Activated CD4-positive, alpha-beta T cell treated with anti-CD3 and anti-CD28 coated beads, Interleukin-2, amount 10 ng/mL, durations not matched to agents 7 days and 5 days (primary cell): ENCODE data around the gene SF3B2. TPM values are rescaled to one million over a fixed set of nuclear protein-coding genes. Genes with fewer than 3 reads are reported as not detected.
"Not testable (repeated sequence)": the region's sequence is repeated elsewhere in the genome, so short reads cannot be mapped to it uniquely, and the experiment has no call there.

ENCODE experiments used
- CTCF ChIA-PET: fragments of 350-600 bp; sonication (Branson Sonifier 250); formaldehyde crosslinking; loops from one replicate; lab custom pipeline; 2021; ENCODE audit warnings: antibody characterized with exemption; lab: Charles Lee
- POLR2A ChIA-PET: fragments of 350-600 bp; sonication (Branson Sonifier 250); formaldehyde crosslinking; loops from one replicate; lab custom pipeline; 2021; ENCODE audit warnings: antibody characterized with exemption; lab: Charles Lee
- DNase-seq: peaks from one replicate; pipeline ENCODE4 v3.0.0-alpha.2; 2020
- H3K27ac Mint-ChIP-seq: one replicate; pipeline ENCODE4 v1.8.0; 2021; ENCODE audit warnings: mild to moderate bottlenecking, moderate library complexity, mixed read lengths
- H3K27me3 Mint-ChIP-seq: one replicate; pipeline ENCODE4 v1.8.0; 2021; ENCODE audit warnings: mixed read lengths
- H3K36me3 Mint-ChIP-seq: one replicate; pipeline ENCODE4 v1.8.0; 2021; ENCODE audit warnings: low read depth, mixed read lengths
- H3K4me1 Mint-ChIP-seq: one replicate; pipeline ENCODE4 v1.8.0; 2021; ENCODE audit warnings: mixed read lengths
- H3K4me3 Mint-ChIP-seq: one replicate; pipeline ENCODE4 v1.8.0; 2021; ENCODE audit warnings: mild to moderate bottlenecking, moderate library complexity, mixed read lengths
- H3K9me3 Mint-ChIP-seq: one replicate; pipeline ENCODE4 v1.8.0; 2021; ENCODE audit warnings: mixed read lengths
- total RNA-seq, 2 experiments: library from RNA; stranded (reverse); gene quantifications; one replicate each; pipeline ENCODE4 v1.2.3, GENCODE V29; 2021

The SF3B2 gene
- total RNA-seq, 2 experiments from 2014 or later = 217 to 223 TPM

DNA sequence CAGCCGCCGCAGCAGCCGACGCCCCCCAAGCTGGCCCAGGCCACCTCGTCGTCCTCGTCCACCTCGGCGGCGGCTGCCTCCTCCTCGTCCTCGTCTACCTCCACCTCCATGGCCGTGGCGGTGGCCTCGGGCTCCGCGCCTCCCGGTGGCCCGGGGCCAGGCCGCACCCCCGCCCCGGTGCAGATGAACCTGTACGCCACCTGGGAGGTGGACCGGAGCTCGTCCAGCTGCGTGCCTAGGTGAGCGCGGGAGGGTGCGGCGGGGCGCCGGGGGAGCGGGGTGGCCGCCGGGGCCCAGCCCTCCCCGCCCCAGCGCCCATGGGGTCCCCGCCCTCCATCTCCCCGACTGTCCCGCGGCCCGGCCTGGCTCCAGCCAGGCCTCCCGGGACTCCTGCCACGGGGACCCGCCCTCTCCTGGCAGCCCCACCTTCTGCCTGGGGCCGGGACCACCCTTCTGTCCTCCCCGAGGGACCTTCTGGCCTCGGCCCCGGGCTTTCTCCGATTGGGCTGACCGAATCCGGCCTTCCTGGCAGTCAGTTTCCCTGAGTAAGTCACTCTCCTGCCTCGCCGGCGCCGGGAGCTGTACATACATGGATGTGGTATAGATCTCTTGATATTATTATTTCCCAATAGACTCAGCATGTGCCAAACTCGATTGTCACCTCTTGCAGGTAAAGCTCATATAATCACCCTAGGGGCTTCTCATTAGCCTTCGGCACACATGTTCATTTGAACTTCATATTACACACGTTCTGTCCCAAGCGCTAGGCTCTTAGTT, 18.6 kb downstream of the SF3B2 start:
- peak overlapping the region; percentile 89 for H3K4me3 Mint-ChIP-seq
- H3K27me3 Mint-ChIP-seq = no peaks in the 10 kb centered on the region
- H3K36me3 Mint-ChIP-seq = peaks cover 71% of the 10 kb centered on the region
- CTCF ChIA-PET = interaction anchor here (0.5 to 6.6 kb wide), 5 partner anchors 9 to 97 kb away, joined by 3 to 66 read pairs (median 22); partner anchors contain the start of gene SF3B2
- no peaks in the 10 kb centered on the region for H3K9me3 Mint-ChIP-seq
- POLR2A ChIA-PET = interaction anchor here (0.5 to 1.2 kb wide), 3 partner anchors 9 to 567 kb away, joined by 3 to 8 read pairs (median 3); no protein-coding TSS in a partner anchor
- peak overlapping the region; percentile 92 for H3K27ac Mint-ChIP-seq
- H3K4me1 Mint-ChIP-seq = peaks cover 68% of the 10 kb centered on the region
- DNase-seq = no peak

- ChIA-PET POLR2A (interaction anchor here (0.6 to 1.2 kb wide), 3 partner anchors 8 to 65 kb away, joined by 3 to 8 read pairs (median 4); no protein-coding TSS in a partner anchor), CTCF (interaction anchor here (0.5 to 6.6 kb wide), 5 partner anchors 9 to 96 kb away, joined by 3 to 66 read pairs (median 22); partner anchors contain the start of gene SF3B2)
- Mint-ChIP-seq H3K27me3 (no peaks in the 10 kb centered on the region), H3K9me3 (no peaks in the 10 kb centered on the region), H3K27ac (peak overlapping the region; percentile 92), H3K4me3 (peak overlapping the region; percentile 89), H3K4me1 (peaks cover 68% of the 10 kb centered on the region), H3K36me3 (peaks cover 73% of the 10 kb centered on the region)
- DNase-seq = peak; percentile 41
Observed at GRCh38 chr11:66071381-66071801, 19.2 kb downstream of the SF3B2 start.

- ChIA-PET POLR2A (interaction anchor here (0.6 to 1.2 kb wide), 2 partner anchors 9 to 65 kb away, joined by 4 to 8 read pairs; no protein-coding TSS in a partner anchor), CTCF (interaction anchor here (5.1 to 6.6 kb wide), 2 partner anchors 8 to 19 kb away, joined by 36 to 66 read pairs; partner anchors contain the start of gene SF3B2)
- Mint-ChIP-seq H3K27ac (peak overlapping the region; percentile 92), H3K9me3 (no peaks in the 10 kb centered on the region), H3K27me3 (no peaks in the 10 kb centered on the region), H3K4me1 (peaks cover 66% of the 10 kb centered on the region), H3K4me3 (peak overlapping the region; percentile 89), H3K36me3 (peaks cover 72% of the 10 kb centered on the region)
- no peak for DNase-seq
Observed at GRCh38 chr11:66072081-66072480, 19.9 kb downstream of the SF3B2 start.

GRCh38 chr11:66072518-66072917, 20.4 kb downstream of the SF3B2 start:
- Mint-ChIP-seq H3K27ac (peak overlapping the region; percentile 92), H3K36me3 (peaks cover 72% of the 10 kb centered on the region), H3K4me3 (peak overlapping the region; percentile 89), H3K4me1 (peaks cover 65% of the 10 kb centered on the region), H3K9me3 (no peaks in the 10 kb centered on the region), H3K27me3 (no peaks in the 10 kb centered on the region)
- ChIA-PET CTCF (interaction anchor here (1.5 to 6.6 kb wide), 3 partner anchors 8 to 19 kb away, joined by 3 to 66 read pairs (median 36); partner anchors contain the start of gene SF3B2), POLR2A (no interaction called here)
- DNase-seq = no peak

GRCh38 chr11:66073669-66074068, 21.5 kb downstream of the SF3B2 start:
- H3K4me3 Mint-ChIP-seq = no peak overlapping the region
- ChIA-PET CTCF (interaction anchor here (0.6 to 6.6 kb wide), 3 partner anchors 15 to 20 kb away, joined by 3 to 66 read pairs (median 3); partner anchors contain the start of gene SF3B2), POLR2A (no interaction called here)
- H3K27ac Mint-ChIP-seq = no peak overlapping the region
- peaks cover 67% of the 10 kb centered on the region for H3K36me3 Mint-ChIP-seq
- H3K4me1 Mint-ChIP-seq = peaks cover 63% of the 10 kb centered on the region
- no peaks in the 10 kb centered on the region for H3K27me3 Mint-ChIP-seq
- no peaks in the 10 kb centered on the region for H3K9me3 Mint-ChIP-seq
- no peak for DNase-seq

GRCh38 chr11:66075273-66075672, 23.1 kb downstream of the SF3B2 start:
- Mint-ChIP-seq H3K4me1 (peaks cover 70% of the 10 kb centered on the region), H3K4me3 (no peak overlapping the region), H3K9me3 (no peaks in the 10 kb centered on the region), H3K27me3 (no peaks in the 10 kb centered on the region), H3K27ac (no peak overlapping the region), H3K36me3 (peaks cover 74% of the 10 kb centered on the region)
- ChIA-PET CTCF (interaction anchor here (0.7 to 1.6 kb wide), 3 partner anchors 14 to 44 kb away, joined by 3 to 4 read pairs (median 4); no protein-coding TSS in a partner anchor), POLR2A (interaction anchor here (0.6 kb wide), 1 partner anchor 55 kb away, joined by 7 read pairs; no protein-coding TSS in a partner anchor)
- DNase-seq = no peak

- Mint-ChIP-seq H3K4me3 (no peak overlapping the region), H3K36me3 (peaks cover 73% of the 10 kb centered on the region), H3K9me3 (no peaks in the 10 kb centered on the region), H3K27ac (no peak overlapping the region), H3K27me3 (no peaks in the 10 kb centered on the region), H3K4me1 (peaks cover 77% of the 10 kb centered on the region)
- CTCF ChIA-PET = interaction anchor here (1.3 to 1.6 kb wide), 3 partner anchors 8 to 42 kb away, joined by 4 to 5 read pairs (median 4); no protein-coding TSS in a partner anchor
- POLR2A ChIA-PET = no interaction called here
- no peak for DNase-seq
Observed at GRCh38 chr11:66076561-66076960, 24.4 kb downstream of the SF3B2 start.

- H3K4me3 Mint-ChIP-seq = no peak overlapping the region
- CTCF ChIA-PET = interaction anchor here (5.4 kb wide), 1 partner anchor 8 kb away, joined by 36 read pairs; the partner anchor contains the start of gene PACS1
- H3K36me3 Mint-ChIP-seq = peaks cover 68% of the 10 kb centered on the region
- H3K27ac Mint-ChIP-seq = peak overlapping the region; percentile 99
- POLR2A ChIA-PET = interaction anchor here (0.6 kb wide), 1 partner anchor 560 kb away, joined by 3 read pairs; no protein-coding TSS in a partner anchor
- peaks cover 76% of the 10 kb centered on the region for H3K4me1 Mint-ChIP-seq
- no peaks in the 10 kb centered on the region for H3K27me3 Mint-ChIP-seq
- H3K9me3 Mint-ChIP-seq = no peaks in the 10 kb centered on the region
- DNase-seq = no peak
Observed at GRCh38 chr11:66077927-66078326, 25.8 kb downstream of the SF3B2 start.

DNA sequence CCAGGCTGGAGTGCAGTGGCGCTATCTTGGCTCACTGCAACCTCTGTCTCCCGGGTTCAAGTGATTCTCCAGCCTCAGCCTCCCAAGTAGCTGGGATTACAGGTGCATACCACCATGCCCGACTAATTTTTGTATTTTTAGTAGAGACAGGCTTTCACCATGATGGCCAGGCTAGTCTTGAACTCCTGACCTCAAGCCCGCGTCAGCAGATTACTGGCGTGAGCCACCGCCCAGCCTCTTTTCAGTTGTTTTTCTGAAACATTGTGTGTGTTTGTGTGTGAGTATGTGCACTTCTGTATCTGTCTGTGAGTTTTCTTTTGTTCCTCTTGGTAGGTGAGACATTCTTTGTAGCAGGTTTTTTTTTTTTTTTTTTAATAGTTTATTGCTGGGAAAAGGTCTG, 26.8 kb downstream of the SF3B2 start:
- H3K27me3 Mint-ChIP-seq, H3K9me3 Mint-ChIP-seq, H3K4me3 Mint-ChIP-seq, DNase-seq: not testable (repeated sequence)
- POLR2A ChIA-PET = interaction anchor here (0.6 kb wide), 1 partner anchor 83 kb away, joined by 4 read pairs; no protein-coding TSS in a partner anchor
- peaks cover 68% of the 10 kb centered on the region for H3K36me3 Mint-ChIP-seq
- H3K4me1 Mint-ChIP-seq = peaks cover 78% of the 10 kb centered on the region
- peak overlapping the region; percentile 99 for H3K27ac Mint-ChIP-seq
- CTCF ChIA-PET = interaction anchor here (5.4 kb wide), 1 partner anchor 9 kb away, joined by 36 read pairs; the partner anchor contains the start of gene PACS1

DNA sequence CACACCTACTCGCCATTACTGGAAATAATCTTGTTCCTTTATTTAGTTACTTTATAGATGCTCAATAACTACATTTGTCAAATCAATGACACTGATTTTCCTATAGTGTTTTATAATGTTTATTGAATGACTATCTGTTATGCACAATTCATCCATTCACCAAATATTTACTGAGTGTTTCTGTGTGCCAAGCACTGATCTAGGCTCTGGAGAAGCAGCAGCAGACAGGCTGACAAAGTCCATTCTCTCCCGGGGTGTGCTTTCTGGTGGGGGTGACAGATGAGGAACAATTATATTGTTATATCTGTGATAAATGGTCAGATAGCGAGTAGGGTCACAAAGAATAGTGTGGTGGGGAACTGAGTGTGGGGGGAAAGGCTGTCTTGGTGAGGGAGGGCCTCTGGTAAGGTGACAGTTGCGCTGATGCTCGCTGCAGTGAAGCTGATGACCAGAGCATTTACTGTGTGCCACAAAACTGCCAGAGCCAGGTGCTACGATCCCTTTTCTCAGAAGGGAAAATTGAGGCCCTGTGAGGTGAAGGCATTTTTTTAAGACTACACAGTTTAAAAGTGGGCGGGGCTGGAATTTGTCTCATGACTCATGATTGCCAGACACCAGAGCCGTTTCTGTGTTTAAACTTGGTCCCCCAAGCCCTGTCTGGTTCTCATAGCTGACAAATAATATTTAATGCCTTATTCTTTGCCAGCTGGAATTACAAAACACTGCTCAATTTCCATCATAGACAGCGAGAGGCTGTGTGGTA, 28.1 kb downstream of the SF3B2 start:
- no peaks in the 10 kb centered on the region for H3K9me3 Mint-ChIP-seq
- no peaks in the 10 kb centered on the region for H3K27me3 Mint-ChIP-seq
- peak; percentile 71 for DNase-seq
- ChIA-PET CTCF (interaction anchor here (0.9 to 5.4 kb wide), 5 partner anchors 10 to 55 kb away, joined by 3 to 36 read pairs (median 3); partner anchors contain the start of gene PACS1), POLR2A (interaction anchor here (0.9 to 1.5 kb wide), 2 partner anchors 9 kb away, joined by 3 to 8 read pairs; no protein-coding TSS in a partner anchor)
- peak overlapping the region; percentile 84 for H3K4me3 Mint-ChIP-seq
- H3K36me3 Mint-ChIP-seq = peaks cover 59% of the 10 kb centered on the region
- peak overlapping the region; percentile 99 for H3K27ac Mint-ChIP-seq
- peaks cover 81% of the 10 kb centered on the region for H3K4me1 Mint-ChIP-seq

DNA sequence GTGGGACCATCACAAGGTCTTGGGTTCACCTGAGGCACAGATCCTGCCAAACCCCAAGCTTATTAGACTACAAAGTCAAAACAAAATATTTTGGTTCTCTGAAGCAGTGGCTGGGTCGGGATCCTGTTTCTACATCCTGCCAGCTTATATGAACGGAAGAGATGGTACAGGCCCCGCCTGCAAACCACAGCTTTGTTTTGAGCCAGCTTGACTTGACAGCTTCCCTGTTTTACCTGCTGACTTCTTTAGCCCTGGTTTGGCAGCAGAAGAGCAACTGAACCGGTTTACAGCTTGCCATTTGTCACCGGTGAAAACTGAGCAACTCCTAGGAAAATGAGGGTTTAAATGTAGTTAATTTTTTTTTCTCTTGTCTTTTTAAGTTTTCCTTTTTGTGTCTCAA, 29.3 kb downstream of the SF3B2 start:
- no peaks in the 10 kb centered on the region for H3K27me3 Mint-ChIP-seq
- peak overlapping the region; percentile 99 for H3K27ac Mint-ChIP-seq
- peaks cover 52% of the 10 kb centered on the region for H3K36me3 Mint-ChIP-seq
- no peaks in the 10 kb centered on the region for H3K9me3 Mint-ChIP-seq
- CTCF ChIA-PET = interaction anchor here (0.7 to 5.4 kb wide), 6 partner anchors 12 to 54 kb away, joined by 3 to 36 read pairs (median 4); partner anchors contain the start of gene PACS1
- peak overlapping the region; percentile 84 for H3K4me3 Mint-ChIP-seq
- POLR2A ChIA-PET = interaction anchor here (0.7 to 1.5 kb wide), 3 partner anchors 10 to 20 kb away, joined by 3 to 8 read pairs (median 3); no protein-coding TSS in a partner anchor
- H3K4me1 Mint-ChIP-seq = peaks cover 77% of the 10 kb centered on the region
- DNase-seq = peak; percentile 90
